Colonic mucosa (tissue), 4 donors: Measurements from ENCODE around the gene PPEF2. TPM values are rescaled to one million over a fixed set of nuclear protein-coding genes. Genes with fewer than 3 reads are reported as not detected.
A peak's percentile ranks its signal among the peaks of the same experiment; 100 is the strongest.

Experiments
- DNase-seq: peaks from one replicate; pipeline ENCODE4 v3.0.0-alpha.2; 2020
- H3K27ac ChIP-seq: fragments of 200-600 bp; one replicate; pipeline ENCODE4 v1.8.0; 2021
- H3K27me3 ChIP-seq: fragments of 200-600 bp; one replicate; pipeline ENCODE4 v1.8.0; 2021
- H3K36me3 ChIP-seq: fragments of 200-600 bp; one replicate; pipeline ENCODE4 v1.8.0; 2021
- H3K4me1 ChIP-seq: fragments of 200-600 bp; one replicate; pipeline ENCODE4 v1.8.0; 2021; ENCODE audit warnings: mild to moderate bottlenecking
- H3K4me3 ChIP-seq: fragments of 200-600 bp; one replicate; pipeline ENCODE4 v1.8.0; 2021
- H3K9ac ChIP-seq, 2 donors: one replicate each; pipeline ENCODE4 v1.7.0; 2013; ENCODE audit warnings: control low read depth in 2 of 2, low read depth in 2 of 2, low read length in 2 of 2
- H3K9me3 ChIP-seq: fragments of 200-600 bp; one replicate; pipeline ENCODE4 v1.8.0; 2021
- intact Hi-C: fragments of 100-400 bp; cut with DNase I; formaldehyde crosslinking; loops from one replicate; pipeline ENCODE4 v1.14.1; 2022
- total RNA-seq, 2 donors: library from RNA; stranded (reverse); fragmentation: NEBNext Ultra II Directional in 1 of 2; extraction: Animal tissue kit (Norgen Biotek cat#: 25700) in 1 of 2; gene quantifications; one replicate each; pipeline ENCODE4 v1.2.1, GENCODE V29; 2021
- TF ChIP-seq, protein P1 (sequence below): fragments of 200-600 bp; IDR thresholded peaks from one replicate; pipeline ENCODE4 v1.8.0; 2022; ENCODE audit warnings: antibody characterized with exemption, mild to moderate bottlenecking
- donor health status: healthy.
- donor health status: DM: no; HTN: no; CAD: no.
- donor health status: DM: no; HTN: no; CAD: no.

The PPEF2 gene, protein sequence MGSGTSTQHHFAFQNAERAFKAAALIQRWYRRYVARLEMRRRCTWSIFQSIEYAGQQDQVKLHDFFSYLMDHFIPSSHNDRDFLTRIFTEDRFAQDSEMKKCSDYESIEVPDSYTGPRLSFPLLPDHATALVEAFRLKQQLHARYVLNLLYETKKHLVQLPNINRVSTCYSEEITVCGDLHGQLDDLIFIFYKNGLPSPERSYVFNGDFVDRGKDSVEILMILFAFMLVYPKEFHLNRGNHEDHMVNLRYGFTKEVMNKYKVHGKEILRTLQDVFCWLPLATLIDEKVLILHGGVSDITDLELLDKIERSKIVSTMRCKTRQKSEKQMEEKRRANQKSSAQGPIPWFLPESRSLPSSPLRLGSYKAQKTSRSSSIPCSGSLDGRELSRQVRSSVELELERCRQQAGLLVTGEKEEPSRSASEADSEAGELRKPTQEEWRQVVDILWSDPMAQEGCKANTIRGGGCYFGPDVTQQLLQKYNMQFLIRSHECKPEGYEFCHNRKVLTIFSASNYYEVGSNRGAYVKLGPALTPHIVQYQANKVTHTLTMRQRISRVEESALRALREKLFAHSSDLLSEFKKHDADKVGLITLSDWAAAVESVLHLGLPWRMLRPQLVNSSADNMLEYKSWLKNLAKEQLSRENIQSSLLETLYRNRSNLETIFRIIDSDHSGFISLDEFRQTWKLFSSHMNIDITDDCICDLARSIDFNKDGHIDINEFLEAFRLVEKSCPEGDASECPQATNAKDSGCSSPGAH
- not detected for total RNA-seq

DNA sequence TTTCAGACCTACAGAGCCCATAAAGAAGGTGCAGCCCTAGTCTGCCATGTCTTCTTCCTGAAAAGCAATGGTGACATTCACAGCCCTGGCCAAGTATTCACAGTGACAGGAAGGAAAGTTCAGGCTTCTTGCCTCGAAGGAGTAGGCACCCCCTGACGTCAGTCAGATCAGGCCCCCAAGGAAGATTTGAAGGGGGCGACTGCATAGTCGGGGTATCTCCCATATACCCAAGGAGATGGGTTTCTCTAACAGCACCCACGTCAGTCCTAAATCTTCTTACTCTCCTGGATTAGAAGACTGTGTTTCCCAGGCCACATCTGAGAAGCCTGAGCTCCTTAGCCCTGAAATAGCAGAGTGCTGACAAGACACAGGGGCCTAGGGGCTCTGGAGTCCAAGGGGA, at the start of gene PPEF2:
Gene PPEF2 (minus strand): TSS at position 101 of the 400 bp plus-strand sequence. CDS start 6,127 bp downstream, outside the sequence.
- Histone ChIP-seq H3K27me3 (no peaks in the 10 kb centered on the region), H3K36me3 (no peaks in the 10 kb centered on the region), H3K9ac (no peak within 1 kb of the TSS), H3K9me3 (no peaks in the 10 kb centered on the region), H3K27ac (no peak within 1 kb of the TSS), H3K4me3 (no peak within 1 kb of the TSS), H3K4me1 (no peaks in the 10 kb centered on the region)
- TF ChIP-seq, protein P1, sequence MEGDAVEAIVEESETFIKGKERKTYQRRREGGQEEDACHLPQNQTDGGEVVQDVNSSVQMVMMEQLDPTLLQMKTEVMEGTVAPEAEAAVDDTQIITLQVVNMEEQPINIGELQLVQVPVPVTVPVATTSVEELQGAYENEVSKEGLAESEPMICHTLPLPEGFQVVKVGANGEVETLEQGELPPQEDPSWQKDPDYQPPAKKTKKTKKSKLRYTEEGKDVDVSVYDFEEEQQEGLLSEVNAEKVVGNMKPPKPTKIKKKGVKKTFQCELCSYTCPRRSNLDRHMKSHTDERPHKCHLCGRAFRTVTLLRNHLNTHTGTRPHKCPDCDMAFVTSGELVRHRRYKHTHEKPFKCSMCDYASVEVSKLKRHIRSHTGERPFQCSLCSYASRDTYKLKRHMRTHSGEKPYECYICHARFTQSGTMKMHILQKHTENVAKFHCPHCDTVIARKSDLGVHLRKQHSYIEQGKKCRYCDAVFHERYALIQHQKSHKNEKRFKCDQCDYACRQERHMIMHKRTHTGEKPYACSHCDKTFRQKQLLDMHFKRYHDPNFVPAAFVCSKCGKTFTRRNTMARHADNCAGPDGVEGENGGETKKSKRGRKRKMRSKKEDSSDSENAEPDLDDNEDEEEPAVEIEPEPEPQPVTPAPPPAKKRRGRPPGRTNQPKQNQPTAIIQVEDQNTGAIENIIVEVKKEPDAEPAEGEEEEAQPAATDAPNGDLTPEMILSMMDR: no peak
- no peak for DNase-seq
- intact Hi-C loops: no loop called here

DNA sequence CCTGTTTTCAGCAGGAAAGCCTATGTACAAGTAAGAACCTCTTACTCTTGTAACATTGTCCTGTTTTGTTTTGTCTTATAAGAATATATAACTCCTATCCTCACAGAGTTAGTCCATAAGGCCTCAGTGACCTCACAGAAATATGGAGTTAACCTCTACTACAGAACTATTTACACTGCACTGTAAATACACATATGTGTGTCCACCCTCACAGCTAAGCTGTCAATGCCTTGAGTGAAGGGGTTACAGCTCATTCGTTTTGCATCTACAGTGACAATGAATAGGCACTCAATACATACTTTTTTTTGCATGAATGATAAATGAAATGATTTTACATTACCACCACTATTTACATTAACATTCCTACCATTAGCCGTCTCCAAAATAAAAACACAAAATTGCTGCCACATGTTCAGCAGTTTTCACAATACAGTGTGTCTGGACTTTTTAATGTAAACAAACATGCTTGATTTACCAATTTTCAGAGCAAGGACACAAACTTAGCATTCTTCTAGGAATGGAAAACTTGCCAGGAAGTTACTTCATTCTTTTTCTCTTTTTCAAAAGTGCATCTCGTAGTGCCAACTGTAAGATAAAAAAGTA, 48.1 kb upstream of the PPEF2 start:
- Histone ChIP-seq H3K36me3 (peaks cover 3% of the 10 kb centered on the region), H3K4me3 (no peak overlapping the region), H3K4me1 (no peaks in the 10 kb centered on the region), H3K27ac (no peak overlapping the region), H3K27me3 (no peaks in the 10 kb centered on the region), H3K9ac (no peak overlapping the region), H3K9me3 (no peaks in the 10 kb centered on the region)
- intact Hi-C loops: no loop called here
- TF ChIP-seq, protein P1: no peak
- no peak for DNase-seq

DNA sequence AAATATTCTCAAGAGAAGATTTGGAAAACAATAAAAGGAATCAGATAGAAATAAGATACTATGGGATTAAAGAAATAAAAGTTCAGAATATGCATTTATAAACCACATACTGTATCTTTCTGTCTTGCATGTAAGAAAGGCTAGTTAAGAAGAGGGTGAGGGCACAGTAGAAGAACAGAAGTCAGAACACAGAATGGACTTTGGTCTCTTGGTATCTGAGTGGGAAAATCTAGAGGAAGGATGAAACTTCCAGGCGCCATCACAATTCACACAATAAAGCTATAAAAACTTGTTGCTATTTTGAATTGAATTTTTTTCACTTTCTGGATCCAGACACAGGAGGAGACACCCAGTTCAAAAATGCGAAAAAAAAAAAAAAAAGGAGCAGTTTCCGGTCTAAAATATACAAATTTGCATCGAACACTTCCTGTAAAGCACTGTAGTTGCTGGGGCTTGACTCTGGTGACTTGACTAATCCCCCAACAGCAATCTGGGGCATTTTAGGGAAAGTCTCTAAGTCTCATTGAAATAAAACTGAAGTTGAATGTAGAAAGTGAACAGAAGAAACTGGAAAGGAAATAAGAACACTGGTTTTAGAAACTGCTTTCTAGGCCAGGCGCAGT, 46.7 kb upstream of the PPEF2 start:
- H3K27me3 ChIP-seq: no peaks in the 10 kb centered on the region
- no peak overlapping the region for H3K4me3 ChIP-seq
- TF ChIP-seq, protein P1: no peak
- no peak for DNase-seq
- H3K27ac ChIP-seq: no peak overlapping the region
- intact Hi-C loops: no loop called here
- no peaks in the 10 kb centered on the region for H3K4me1 ChIP-seq
- peaks cover 3% of the 10 kb centered on the region for H3K36me3 ChIP-seq
- H3K9me3 ChIP-seq: no peaks in the 10 kb centered on the region
- H3K9ac ChIP-seq: no peak overlapping the region

DNA sequence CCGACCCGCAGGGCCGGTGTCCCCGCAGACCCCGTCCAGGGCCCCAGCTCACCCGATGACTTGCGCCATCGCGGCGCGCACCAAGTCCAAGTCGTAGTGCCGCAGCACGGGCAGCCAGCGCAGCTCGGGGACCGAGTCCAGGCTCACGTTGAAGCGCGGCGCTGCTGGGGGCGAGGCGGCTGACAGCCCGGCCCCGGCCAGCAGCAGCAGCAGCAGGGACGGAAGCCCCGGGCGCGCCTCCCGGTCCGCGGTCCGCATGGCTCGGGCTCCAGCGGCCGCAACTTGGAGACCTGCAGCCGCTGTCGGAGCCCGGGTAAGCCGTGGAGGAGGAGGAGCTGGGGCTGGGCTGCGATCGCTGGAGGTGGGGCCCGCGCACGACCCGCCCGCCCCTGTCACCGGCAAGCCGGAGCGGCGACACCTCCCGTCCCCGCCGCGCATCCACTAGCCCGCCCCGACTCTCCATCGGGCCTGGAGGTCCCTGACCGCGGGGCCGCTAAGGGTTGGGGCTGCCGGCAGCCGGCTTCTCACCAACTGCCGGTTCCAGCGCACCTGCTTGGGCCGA, 38.5 kb upstream of the PPEF2 start, which contains the start of gene NAAA:
Gene NAAA (minus strand): TSS at position 322 of the 562 bp plus-strand sequence. CDS start 64 bp downstream, at position 258.
- Histone ChIP-seq H3K36me3 (no peaks in the 10 kb centered on the region), H3K4me1 (peaks cover 4% of the 10 kb centered on the region), H3K27ac (peak within 1 kb of the TSS; percentile 84), H3K9ac (peak within 1 kb of the TSS; percentile 84 to 95), H3K9me3 (no peaks in the 10 kb centered on the region), H3K4me3 (peak within 1 kb of the TSS; percentile 75), H3K27me3 (no peaks in the 10 kb centered on the region)
- TF ChIP-seq, protein P1: peak; percentile 58
- peak; percentile 88 for DNase-seq
- intact Hi-C loops: loop anchor here (2.0 to 5.0 kb wide), 2 partner anchors 26 to 43 kb away; no protein-coding TSS in a partner anchor
